Measurements from ENCODE around the gene SPPL2B.
"Not testable (repeated sequence)": the region's sequence is repeated elsewhere in the genome, so short reads cannot be mapped to it uniquely, and the experiment has no call there.

SPPL2B gene

GRCh38 chr19:2338751-2339643 is 10.5 kb downstream of the SPPL2B start:
- no peak for DNase-seq (ENCODE audit: low read depth)

- DNase-seq (ENCODE audit: low read depth) = no peak
Observed at GRCh38 chr19:2339644-2340310, 11.3 kb downstream of the SPPL2B start.

- no peak for DNase-seq (ENCODE audit: low read depth)
Observed at GRCh38 chr19:2340496-2341243, 12.2 kb downstream of the SPPL2B start.

GRCh38 chr19:2341244-2341751 is 12.8 kb downstream of the SPPL2B start:
- no peak for DNase-seq (ENCODE audit: low read depth)

GRCh38 chr19:2341982-2342381 is 13.5 kb downstream of the SPPL2B start:
- DNase-seq (ENCODE audit: low read depth) = no peak

- no peak for DNase-seq (ENCODE audit: low read depth)
Observed at GRCh38 chr19:2342656-2343288, 14.3 kb downstream of the SPPL2B start.

GRCh38 chr19:2343289-2343982 is 15.0 kb downstream of the SPPL2B start:
- DNase-seq (ENCODE audit: low read depth) = no peak

- no peak for DNase-seq (ENCODE audit: low read depth)
Observed at GRCh38 chr19:2344381-2344870, 15.9 kb downstream of the SPPL2B start.

GRCh38 chr19:2345076-2345475 is 16.6 kb downstream of the SPPL2B start:
- no peak for DNase-seq (ENCODE audit: low read depth)

- DNase-seq (ENCODE audit: low read depth) = no peak
Observed at GRCh38 chr19:2345794-2346663, 17.5 kb downstream of the SPPL2B start.

GRCh38 chr19:2349818-2350217 is 21.3 kb downstream of the SPPL2B start:
- DNase-seq (ENCODE audit: low read depth) = not testable (repeated sequence)

GRCh38 chr19:2350656-2351055 is 22.2 kb downstream of the SPPL2B start:
- DNase-seq (ENCODE audit: low read depth) = no peak

- DNase-seq (ENCODE audit: low read depth) = no peak
Observed at GRCh38 chr19:2351591-2351990, 23.1 kb downstream of the SPPL2B start.

GRCh38 chr19:2352121-2352520 is 23.6 kb downstream of the SPPL2B start:
- DNase-seq (ENCODE audit: low read depth) = no peak

GRCh38 chr19:2353159-2353886 is 24.8 kb downstream of the SPPL2B start:
- DNase-seq (ENCODE audit: low read depth) = no peak

- no peak for DNase-seq (ENCODE audit: low read depth)
Observed at GRCh38 chr19:2353887-2354592, 25.6 kb downstream of the SPPL2B start.

GRCh38 chr19:2354670-2355069 is 26.2 kb downstream of the SPPL2B start:
- DNase-seq (ENCODE audit: low read depth) = no peak

- DNase-seq (ENCODE audit: low read depth) = peak; percentile 31
Observed at GRCh38 chr19:2355168-2356035, 26.9 kb downstream of the SPPL2B start.
